ENCODE data around the gene MN1. TPM values are rescaled to one million over a fixed set of nuclear protein-coding genes. Genes with fewer than 3 reads are reported as not detected.

Gene MN1
- total and polyA plus RNA-seq, 12 donors = 2.3 to 8.3 (median 5.5) TPM

DNA sequence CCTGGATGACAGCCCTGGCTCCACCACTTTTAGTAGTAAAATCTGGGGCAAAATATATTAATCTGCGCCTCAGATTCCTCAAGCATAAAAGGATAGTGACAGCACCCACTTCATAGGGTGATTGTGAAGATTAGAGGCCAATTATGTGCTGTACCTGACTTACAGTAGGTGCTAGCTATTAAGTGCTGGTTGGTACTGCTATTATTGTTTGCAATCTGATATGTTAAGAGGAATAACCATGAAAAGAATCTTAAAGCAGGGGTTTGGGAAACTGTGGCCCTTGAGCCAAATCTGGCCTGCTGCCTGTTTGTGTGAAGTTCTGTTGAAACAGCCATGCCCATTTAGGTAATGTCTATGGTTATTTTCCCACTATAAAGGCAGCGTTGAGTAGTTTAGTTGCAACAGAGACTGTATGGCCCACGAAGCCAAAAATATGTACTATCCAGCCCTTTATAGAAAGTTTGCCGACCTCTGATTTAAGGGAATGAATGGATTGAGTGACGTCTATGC, 44.7 kb upstream of the MN1 start:
- no peak overlapping the region for H3K27ac ChIP-seq
- TF ChIP-seq, protein P1, sequence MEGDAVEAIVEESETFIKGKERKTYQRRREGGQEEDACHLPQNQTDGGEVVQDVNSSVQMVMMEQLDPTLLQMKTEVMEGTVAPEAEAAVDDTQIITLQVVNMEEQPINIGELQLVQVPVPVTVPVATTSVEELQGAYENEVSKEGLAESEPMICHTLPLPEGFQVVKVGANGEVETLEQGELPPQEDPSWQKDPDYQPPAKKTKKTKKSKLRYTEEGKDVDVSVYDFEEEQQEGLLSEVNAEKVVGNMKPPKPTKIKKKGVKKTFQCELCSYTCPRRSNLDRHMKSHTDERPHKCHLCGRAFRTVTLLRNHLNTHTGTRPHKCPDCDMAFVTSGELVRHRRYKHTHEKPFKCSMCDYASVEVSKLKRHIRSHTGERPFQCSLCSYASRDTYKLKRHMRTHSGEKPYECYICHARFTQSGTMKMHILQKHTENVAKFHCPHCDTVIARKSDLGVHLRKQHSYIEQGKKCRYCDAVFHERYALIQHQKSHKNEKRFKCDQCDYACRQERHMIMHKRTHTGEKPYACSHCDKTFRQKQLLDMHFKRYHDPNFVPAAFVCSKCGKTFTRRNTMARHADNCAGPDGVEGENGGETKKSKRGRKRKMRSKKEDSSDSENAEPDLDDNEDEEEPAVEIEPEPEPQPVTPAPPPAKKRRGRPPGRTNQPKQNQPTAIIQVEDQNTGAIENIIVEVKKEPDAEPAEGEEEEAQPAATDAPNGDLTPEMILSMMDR (IDR thresholded peaks at IDR 0.05) = no peak
- ATAC-seq (no peak), DNase-seq (no peak)
- peaks cover 10 to 45% (median 27%) of the 10 kb centered on the region in 9 donors for H3K4me1 ChIP-seq
- intact Hi-C loops (cut with DNase I) = no loop called here
- no peaks in the 10 kb centered on the region for H3K27me3 ChIP-seq
- H3K9me3 ChIP-seq = no peaks in the 10 kb centered on the region
- WGBS, 2 donors = 91% methylated on average over 5 of the region's 5 CpGs
- H3K4me3 ChIP-seq = no peak overlapping the region
- H3K36me3 ChIP-seq = peaks cover 0 to 67% (median 13%) of the 10 kb centered on the region in 9 donors

- no peak overlapping the region for H3K4me3 ChIP-seq
- no peaks in the 10 kb centered on the region for H3K9me3 ChIP-seq
- no peaks in the 10 kb centered on the region for H3K27me3 ChIP-seq
- DNase-seq = no peak
- H3K4me1 ChIP-seq = peaks cover 10 to 44% (median 27%) of the 10 kb centered on the region in 9 donors
- H3K27ac ChIP-seq = no peak overlapping the region
- H3K36me3 ChIP-seq = peaks cover 0 to 67% (median 8%) of the 10 kb centered on the region in 9 donors
- ATAC-seq = no peak
- WGBS, 2 donors = 92 to 94% methylated on average over 7 of the region's 7 CpGs
- TF ChIP-seq, protein P1 (IDR thresholded peaks at IDR 0.05) = no peak
- intact Hi-C loops (cut with DNase I) = no loop called here
Measured at GRCh38 chr22:27845644-27846043, 44.1 kb upstream of the MN1 start.

DNA sequence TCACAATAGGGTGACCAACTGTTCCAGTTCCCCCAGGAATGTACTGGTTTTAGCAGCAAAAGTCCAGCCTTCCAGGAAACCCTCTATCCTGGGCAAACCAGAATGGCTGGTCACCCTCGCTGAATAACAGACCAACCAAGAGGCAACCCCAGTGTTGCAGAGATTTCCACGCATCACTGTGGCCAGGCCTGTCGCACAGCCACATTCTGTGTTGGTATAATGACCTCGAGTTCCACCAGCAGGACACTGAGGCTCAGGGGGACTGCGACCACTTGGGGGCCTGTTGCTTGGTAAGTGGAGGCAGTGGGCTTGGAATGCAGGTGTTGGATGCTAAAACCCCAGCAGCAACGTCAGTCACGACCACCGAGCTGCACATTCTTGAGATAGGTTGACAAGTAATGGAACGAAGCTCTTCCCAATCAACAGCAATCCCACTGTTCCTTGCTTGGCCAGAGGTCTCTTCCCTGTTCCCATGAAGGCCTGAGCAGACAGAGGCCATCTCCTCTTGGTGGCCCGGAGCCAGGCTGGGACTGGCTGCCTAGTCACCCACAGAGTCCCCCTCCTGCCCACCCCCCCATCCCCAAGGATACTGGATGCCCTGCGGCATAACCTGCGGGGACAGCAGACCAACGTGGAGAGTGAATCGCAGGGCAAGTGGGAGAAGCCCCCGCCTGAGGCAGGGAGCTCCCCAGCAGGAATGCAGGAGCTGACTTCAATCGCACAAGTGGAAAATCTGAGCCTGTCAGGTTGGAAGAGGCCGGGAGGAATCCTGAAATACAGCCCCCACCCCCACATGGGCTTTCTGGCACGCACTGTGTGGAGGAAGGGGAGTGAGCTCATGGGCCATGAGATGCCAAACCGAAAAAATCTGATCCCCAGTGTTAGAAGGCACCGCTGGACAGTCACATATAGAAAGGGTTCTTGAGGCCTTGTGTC, 43.4 kb upstream of the MN1 start:
- WGBS, 2 donors = 82 to 84% methylated on average over 20 of the region's 20 CpGs
- intact Hi-C loops (cut with DNase I) = no loop called here

DNA sequence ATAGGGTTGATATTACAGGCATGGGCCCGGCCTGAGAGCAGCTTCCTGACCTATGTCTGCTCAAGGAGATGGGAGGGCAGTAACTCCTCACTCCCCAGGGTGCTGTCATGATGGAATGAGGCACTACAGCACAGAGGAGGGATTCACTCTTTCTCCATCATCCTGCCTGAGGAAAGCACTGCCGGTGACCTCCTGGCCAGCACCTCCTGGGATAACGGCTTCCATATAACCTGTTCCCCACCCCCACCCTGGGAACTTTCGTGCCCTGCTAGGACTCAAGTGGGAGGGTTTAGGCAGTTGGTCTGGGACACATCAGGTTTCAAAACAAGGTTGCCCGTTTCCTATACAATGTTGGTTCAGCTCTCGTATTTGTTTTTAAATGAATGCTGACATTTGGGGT, 42.7 kb upstream of the MN1 start:
- Histone ChIP-seq H3K9me3 (no peaks in the 10 kb centered on the region), H3K27me3 (no peaks in the 10 kb centered on the region), H3K36me3 (peaks cover 0 to 56% (median 6%) of the 10 kb centered on the region in 9 donors), H3K27ac (no peak overlapping the region), H3K4me3 (no peak overlapping the region), H3K4me1 (peaks cover 8 to 30% (median 14%) of the 10 kb centered on the region in 9 donors)
- intact Hi-C loops (cut with DNase I) = no loop called here
- DNase-seq (no peak), ATAC-seq (no peak)
- WGBS, 2 donors = 86 to 89% methylated on average over 6 of the region's 6 CpGs
- TF ChIP-seq, protein P1 (IDR thresholded peaks at IDR 0.05) = no peak

More for the DNA sequence above, 43.4 kb upstream of the MN1 start:
- Histone ChIP-seq H3K4me3 (no peak overlapping the region), H3K9me3 (no peaks in the 10 kb centered on the region), H3K27me3 (no peaks in the 10 kb centered on the region), H3K36me3 (peaks cover 0 to 62% (median 6%) of the 10 kb centered on the region in 9 donors), H3K4me1 (peaks cover 10 to 37% (median 20%) of the 10 kb centered on the region in 9 donors), H3K27ac (no peak overlapping the region)
- TF ChIP-seq, protein P1 (IDR thresholded peaks at IDR 0.05) = no peak
- DNase-seq (no peak), ATAC-seq (no peak)
